Right cardiac atrium (tissue), 5 donors: ENCODE data around the gene SPOUT1. TPM values are rescaled to one million over a fixed set of nuclear protein-coding genes. Genes with fewer than 3 reads are reported as not detected.
"Not testable (repeated sequence)": the region's sequence is repeated elsewhere in the genome, so short reads cannot be mapped to it uniquely, and the experiment has no call there.

Experiments used
- ATAC-seq, 2 donors: fragments of 200-7000 bp; cut with Tn5 transposase; one replicate each; pipeline versions ENCODE4 v1.8.0 to v1.9.1; 2020; ENCODE audit warnings: moderate library complexity in 2 of 2, mild to moderate bottlenecking in 1 of 2
- DNase-seq, 3 donors: peaks; one replicate each; pipeline ENCODE4 v3.0.0-alpha.2; 2020
- H3K27ac ChIP-seq: one replicate; pipeline ENCODE4 v1.5.1; 2013; ENCODE audit warnings: mild to moderate bottlenecking, low read length, control low read depth, moderate library complexity
- H3K27me3 ChIP-seq: one replicate; pipeline ENCODE4 v1.6.1; 2013; ENCODE audit not compliant: control insufficient read depth, insufficient read depth
- H3K4me1 ChIP-seq: one replicate; pipeline ENCODE4 v1.6.1; 2013; ENCODE audit warnings: low read length; ENCODE audit not compliant: control insufficient read depth, insufficient read depth
- H3K4me3 ChIP-seq: one replicate; pipeline ENCODE4 v1.5.1; 2013; ENCODE audit warnings: low read length, control low read depth
- H3K9me3 ChIP-seq: one replicate; pipeline ENCODE4 v1.6.1; 2013; ENCODE audit warnings: low read length; ENCODE audit not compliant: control insufficient read depth
- WGBS: extraction: QIAGEN DNeasy Blood & Tissue Kit; methylation state at CpG from one replicate; pipeline ENCODE4 v1.1.7; 2013; 5-methylcytosine and 5-hydroxymethylcytosine counted together
- intact Hi-C, 4 donors: fragments of 100-400 bp; cut with DNase I; formaldehyde crosslinking; loops; one replicate each; pipeline versions ENCODE4 v1.11.0 to v1.14.0; 2022 to 2023
- polyA plus RNA-seq: library from polyadenylated mRNA; stranded (reverse); fragments of 200-250 nt; gene quantifications from one replicate; pipeline ENCODE4 v1.2.3, GENCODE V29; 2013
- total RNA-seq, 4 donors: library from RNA; stranded (reverse); fragmentation: NEBNext Ultra II Directional; extraction: Animal tissue kit (Norgen Biotek cat#: 25700); gene quantifications; one replicate each; pipeline ENCODE4 v1.2.1, GENCODE V29; 2021
- donor health status: healthy with polysubstance abuse.
- donor health status: DM: no; HTN: yes; CAD: no.
- donor health status: DM: no; HTN: no; CAD: no.
- donor health status: DM: no; HTN: yes; CAD: no; lungs with severe emphysema.
- donor health status: DM: yes; HTN: yes; CAD: no.

Gene SPOUT1
- total and polyA plus RNA-seq, 5 donors, result 11.9 to 22.1 (median 14.9) TPM

- no peaks in the 10 kb centered on the region for H3K27me3 ChIP-seq
- intact Hi-C loops, result no loop called here
- H3K9me3 ChIP-seq, result no peaks in the 10 kb centered on the region
- WGBS, result 7% methylated on average over 64 of the region's 64 CpGs
- peak within 1 kb of the TSS; percentile 74 for H3K27ac ChIP-seq
- DNase-seq (peak; percentile 89 to 96 (median 95)), ATAC-seq (peak; percentile 98)
- H3K4me3 ChIP-seq, result peak within 1 kb of the TSS; percentile 81
- peaks cover 6% of the 10 kb centered on the region for H3K4me1 ChIP-seq
Observed at GRCh38 chr9:128786681-128787601, 42.7 kb downstream of the SPOUT1 start, which contains the start of gene TBC1D13. TSS of gene TBC1D13 (plus strand) at chr9:128787253. CDS start at chr9:128787354, 101 bp downstream.

GRCh38 chr9:128785427-128785826 is 44.2 kb downstream of the SPOUT1 start:
- H3K27ac ChIP-seq, result no peak overlapping the region
- DNase-seq, result no peak
- intact Hi-C loops, result no loop called here
- H3K27me3 ChIP-seq, result no peaks in the 10 kb centered on the region
- ATAC-seq, result no peak
- H3K9me3 ChIP-seq, result no peaks in the 10 kb centered on the region
- no peak overlapping the region for H3K4me3 ChIP-seq
- peaks cover 6% of the 10 kb centered on the region for H3K4me1 ChIP-seq
- WGBS, result 93% methylated on average over 6 of the region's 6 CpGs

GRCh38 chr9:128782669-128783068 is 46.9 kb downstream of the SPOUT1 start:
- Histone ChIP-seq H3K27me3 (no peaks in the 10 kb centered on the region), H3K9me3 (no peaks in the 10 kb centered on the region), H3K4me3 (no peak overlapping the region), H3K27ac (no peak overlapping the region), H3K4me1 (peaks cover 2% of the 10 kb centered on the region)
- DNase-seq, result no peak
- no peak for ATAC-seq
- intact Hi-C loops, result no loop called here
- 90% methylated on average over 1 of the region's 1 CpG for WGBS

- Histone ChIP-seq H3K9me3 (no peaks in the 10 kb centered on the region), H3K4me1 (peaks cover 2% of the 10 kb centered on the region), H3K27ac (no peak overlapping the region), H3K4me3 (no peak overlapping the region), H3K27me3 (no peaks in the 10 kb centered on the region)
- intact Hi-C loops, result no loop called here
- 74% methylated on average over 7 of the region's 7 CpGs for WGBS
- ATAC-seq (no peak), DNase-seq (no peak)
Observed at GRCh38 chr9:128781187-128782070, 48.2 kb downstream of the SPOUT1 start.

- H3K27me3 ChIP-seq, H3K4me1 ChIP-seq, H3K27ac ChIP-seq, ATAC-seq, DNase-seq, H3K4me3 ChIP-seq, intact Hi-C loops, H3K9me3 ChIP-seq: not testable (repeated sequence)
- WGBS, result 96% methylated on average over 27 of the region's 27 CpGs
Observed at GRCh38 chr9:128780093-128780492, 49.5 kb downstream of the SPOUT1 start.

- Histone ChIP-seq H3K27me3 (no peaks in the 10 kb centered on the region), H3K27ac (no peak overlapping the region), H3K9me3 (no peaks in the 10 kb centered on the region), H3K4me1 (no peaks in the 10 kb centered on the region), H3K4me3 (no peak overlapping the region)
- DNase-seq (no peak), ATAC-seq (no peak)
- intact Hi-C loops, result no loop called here
- WGBS, result 81% methylated on average over 1 of the region's 1 CpG
Observed at GRCh38 chr9:128774804-128775203, 54.8 kb downstream of the SPOUT1 start.

- intact Hi-C loops, result no loop called here
- no peak for ATAC-seq
- Histone ChIP-seq H3K9me3 (no peaks in the 10 kb centered on the region), H3K4me1 (no peaks in the 10 kb centered on the region), H3K27ac (no peak overlapping the region), H3K4me3 (no peak overlapping the region), H3K27me3 (no peaks in the 10 kb centered on the region)
- DNase-seq, result no peak
- WGBS, result 85% methylated on average over 5 of the region's 5 CpGs
Observed at GRCh38 chr9:128773049-128773448, 56.5 kb downstream of the SPOUT1 start.

- peak within 1 kb of the TSS; percentile 94 for H3K4me3 ChIP-seq
- no peaks in the 10 kb centered on the region for H3K27me3 ChIP-seq
- ATAC-seq (peak; percentile 98 to 99), DNase-seq (peak; percentile 93 to 98 (median 97))
- peak within 1 kb of the TSS; percentile 90 for H3K27ac ChIP-seq
- under 1% methylated on average over 72 of the region's 72 CpGs for whole genome bisulfite sequencing
- H3K4me1 ChIP-seq, result no peaks in the 10 kb centered on the region
- no peaks in the 10 kb centered on the region for H3K9me3 ChIP-seq
- intact Hi-C loops, result no loop called here
Observed at GRCh38 chr9:128771745-128772519, 57.7 kb downstream of the SPOUT1 start, which contains the start of gene ZER1. TSS of gene ZER1 (minus strand) at chr9:128771927. CDS start at chr9:128755565, 16,362 bp downstream.

GRCh38 chr9:128771094-128771721 is 58.4 kb downstream of the SPOUT1 start:
- intact Hi-C loops, result no loop called here
- H3K4me3 ChIP-seq, result peak overlapping the region; percentile 94
- peak overlapping the region; percentile 90 for H3K27ac ChIP-seq
- ATAC-seq, result peak; percentile 54 to 61
- no peaks in the 10 kb centered on the region for H3K27me3 ChIP-seq
- no peaks in the 10 kb centered on the region for H3K9me3 ChIP-seq
- no peaks in the 10 kb centered on the region for H3K4me1 ChIP-seq
- DNase-seq, result no peak
- 1% methylated on average over 28 of the region's 28 CpGs for WGBS
